Erythroblast (primary cell): ENCODE measurements around the gene IZUMO4.

Experiments used
- GATA1 ChIP-seq: IDR thresholded peaks from 2 replicates; pipeline ENCODE4 v1.6.1; 2011; ENCODE audit warnings: low read depth, mild to moderate bottlenecking, control low read depth, low read length, moderate library complexity
- POLR2A ChIP-seq: IDR thresholded peaks from 2 replicates; pipeline ENCODE4 v1.6.1; 2011; ENCODE audit warnings: mild to moderate bottlenecking, low read length

- no peak for TF ChIP-seq POLR2A
- TF ChIP-seq GATA1 = no peak
Measured at GRCh38 chr19:2108251-2109016, 11.7 kb downstream of the IZUMO4 start.
